CD4-positive, alpha-beta T cell treated with Interleukin-4 for 4 hours (primary cell): ENCODE data around the gene NCAN.

Source experiments
- DNase-seq: peaks from one replicate; pipeline ENCODE4 v3.0.0-alpha.2; 2020

Gene NCAN

GRCh38 chr19:19262190-19263057 lies 50.7 kb downstream of the NCAN start:
- no peak for DNase-seq

GRCh38 chr19:19263886-19264487 lies 52.2 kb downstream of the NCAN start:
- no peak for DNase-seq

GRCh38 chr19:19267305-19267704 lies 55.5 kb downstream of the NCAN start:
- DNase-seq: no peak

GRCh38 chr19:19268453-19269385 lies 57.0 kb downstream of the NCAN start:
- no peak for DNase-seq

GRCh38 chr19:19269952-19270694 lies 58.4 kb downstream of the NCAN start:
- DNase-seq: no peak

GRCh38 chr19:19270749-19271571 lies 59.2 kb downstream of the NCAN start:
- DNase-seq: no peak

- DNase-seq: no peak
Observed at GRCh38 chr19:19271828-19272599, 60.3 kb downstream of the NCAN start.

GRCh38 chr19:19274146-19274545 lies 62.4 kb downstream of the NCAN start:
- no peak for DNase-seq

GRCh38 chr19:19274716-19275565 lies 63.2 kb downstream of the NCAN start:
- no peak for DNase-seq

- no peak for DNase-seq
Observed at GRCh38 chr19:19276386-19276785, 64.6 kb downstream of the NCAN start.

GRCh38 chr19:19276851-19277250 lies 65.1 kb downstream of the NCAN start:
- DNase-seq: no peak

- DNase-seq: no peak
Observed at GRCh38 chr19:19278315-19278714, 66.6 kb downstream of the NCAN start.

GRCh38 chr19:19279062-19279612 lies 67.4 kb downstream of the NCAN start:
- no peak for DNase-seq

- DNase-seq: no peak
Observed at GRCh38 chr19:19279853-19280252, 68.1 kb downstream of the NCAN start.

GRCh38 chr19:19280561-19280960 lies 68.8 kb downstream of the NCAN start:
- DNase-seq: no peak

GRCh38 chr19:19285686-19286085 lies 73.9 kb downstream of the NCAN start:
- DNase-seq: no peak

- no peak for DNase-seq
Observed at GRCh38 chr19:19292607-19293006, 80.8 kb downstream of the NCAN start.

GRCh38 chr19:19294914-19295313 lies 83.2 kb downstream of the NCAN start:
- no peak for DNase-seq

- no peak for DNase-seq
Observed at GRCh38 chr19:19296953-19297689, 85.4 kb downstream of the NCAN start.
